ENCODE data around the gene SIGMAR1. TPM values are rescaled to one million over a fixed set of nuclear protein-coding genes. Genes with fewer than 3 reads are reported as not detected.
A peak's percentile ranks its signal among the peaks of the same experiment; 100 is the strongest.
"Not testable (repeated sequence)": the region's sequence is repeated elsewhere in the genome, so short reads cannot be mapped to it uniquely, and the experiment has no call there.

The SIGMAR1 gene
- total RNA-seq, 3 donors from 2014 or later (not counting 1 experiment from before 2014, with no cell fraction given) = 22.1 to 29.8 (median 23.0) TPM

- peak; percentile 46 for TF ChIP-seq CTCF (IDR thresholded peaks at IDR 0.05)
- WGBS (ENCODE audit: insufficient coverage) = 6% methylated on average over 43 of the region's 43 CpGs
- Histone ChIP-seq H3K4me1 (ENCODE audit: control insufficient read depth, insufficient read depth, low read length) (peaks cover 24% of the 10 kb centered on the region), H3K9me3 (ENCODE audit: control insufficient read depth, insufficient read depth, low read length) (no peaks in the 10 kb centered on the region), H3K27me3 (ENCODE audit: control insufficient read depth, insufficient read depth, low read length) (no peaks in the 10 kb centered on the region), H3K36me3 (ENCODE audit: control insufficient read depth, insufficient read depth, low read length) (peaks cover 25% of the 10 kb centered on the region), H3K27ac (ENCODE audit: low read length) (peak within 1 kb of the TSS; percentile 53), H3K4me3 (ENCODE audit: low read length) (peak within 1 kb of the TSS; percentile 69)
- peak within 1 kb of the TSS; percentile 89 for H3K4me3 Mint-ChIP-seq
- DNase-seq = peak; percentile 95 to 96
- intact Hi-C loops (cut with micrococcal nuclease) = loop anchor here (1.0 to 5.0 kb wide), 3 partner anchors 9 to 34 kb away; partner anchors contain the start of genes RPP25L and SIGMAR1
- no peaks in the 10 kb centered on the region for H3K9me3 Mint-ChIP-seq
- H3K27ac Mint-ChIP-seq = peak within 1 kb of the TSS; percentile 77 to 89
- peaks cover 22 to 26% of the 10 kb centered on the region in 2 donors for H3K4me1 Mint-ChIP-seq
- H3K36me3 Mint-ChIP-seq = no peaks in the 10 kb centered on the region
- no peaks in the 10 kb centered on the region for H3K27me3 Mint-ChIP-seq (ENCODE audit: low read depth in 2 of 2)
- peak; percentile 93 to 96 (median 94) for ATAC-seq
Observed at GRCh38 chr9:34646211-34647083, 8.9 kb upstream of the SIGMAR1 start, which contains the start of gene GALT. TSS of gene GALT (plus strand) at chr9:34646675. CDS start at chr9:34646705, 30 bp downstream.

GRCh38 chr9:34644766-34645314 is 7.3 kb upstream of the SIGMAR1 start:
- H3K36me3 ChIP-seq (ENCODE audit: control insufficient read depth, insufficient read depth, low read length) = peaks cover 18% of the 10 kb centered on the region
- no peak for TF ChIP-seq CTCF (IDR thresholded peaks at IDR 0.05)
- H3K4me1 ChIP-seq (ENCODE audit: control insufficient read depth, insufficient read depth, low read length) = peaks cover 24% of the 10 kb centered on the region
- Mint-ChIP-seq H3K4me1 (peaks cover 22 to 26% of the 10 kb centered on the region in 2 donors), H3K27ac (no peak overlapping the region), H3K4me3 (peak overlapping the region; percentile 28), H3K27me3 (ENCODE audit: low read depth in 2 of 2) (no peaks in the 10 kb centered on the region), H3K9me3 (no peaks in the 10 kb centered on the region), H3K36me3 (no peaks in the 10 kb centered on the region)
- DNase-seq = no peak
- no peaks in the 10 kb centered on the region for H3K27me3 ChIP-seq (ENCODE audit: control insufficient read depth, insufficient read depth, low read length)
- H3K9me3 ChIP-seq (ENCODE audit: control insufficient read depth, insufficient read depth, low read length) = no peaks in the 10 kb centered on the region
- ATAC-seq = no peak
- no peak overlapping the region for H3K27ac ChIP-seq (ENCODE audit: low read length)
- intact Hi-C loops (cut with micrococcal nuclease) = loop anchor here (5.0 kb wide), 1 partner anchor 33 kb away; the partner anchor contains the start of gene RPP25L
- H3K4me3 ChIP-seq (ENCODE audit: low read length) = no peak overlapping the region

- no peak for ATAC-seq
- Histone ChIP-seq H3K4me3 (ENCODE audit: low read length) (no peak overlapping the region), H3K36me3 (ENCODE audit: control insufficient read depth, insufficient read depth, low read length) (no peaks in the 10 kb centered on the region), H3K27ac (ENCODE audit: low read length) (no peak overlapping the region), H3K27me3 (ENCODE audit: control insufficient read depth, insufficient read depth, low read length) (no peaks in the 10 kb centered on the region), H3K9me3 (ENCODE audit: control insufficient read depth, insufficient read depth, low read length) (no peaks in the 10 kb centered on the region), H3K4me1 (ENCODE audit: control insufficient read depth, insufficient read depth, low read length) (peaks cover 23% of the 10 kb centered on the region)
- intact Hi-C loops (cut with micrococcal nuclease) = no loop called here
- Mint-ChIP-seq H3K27ac (no peak overlapping the region), H3K27me3 (ENCODE audit: low read depth in 2 of 2) (no peaks in the 10 kb centered on the region), H3K36me3 (no peaks in the 10 kb centered on the region), H3K4me1 (peaks cover 22 to 27% of the 10 kb centered on the region in 2 donors), H3K9me3 (no peaks in the 10 kb centered on the region), H3K4me3 (no peak overlapping the region)
- 90% methylated on average over 1 of the region's 1 CpG for WGBS (ENCODE audit: insufficient coverage)
- no peak for TF ChIP-seq CTCF (IDR thresholded peaks at IDR 0.05)
- no peak for DNase-seq
Observed at GRCh38 chr9:34642679-34643078, 5.1 kb upstream of the SIGMAR1 start.

- H3K4me3 ChIP-seq (ENCODE audit: low read length); H3K36me3 ChIP-seq (ENCODE audit: control insufficient read depth, insufficient read depth, low read length); H3K9me3 ChIP-seq (ENCODE audit: control insufficient read depth, insufficient read depth, low read length); H3K27me3 ChIP-seq (ENCODE audit: control insufficient read depth, insufficient read depth, low read length); ATAC-seq; H3K4me3 Mint-ChIP-seq; H3K27ac Mint-ChIP-seq; H3K9me3 Mint-ChIP-seq; H3K27me3 Mint-ChIP-seq (ENCODE audit: low read depth in 2 of 2); H3K36me3 Mint-ChIP-seq; DNase-seq; H3K27ac ChIP-seq (ENCODE audit: low read length): not testable (repeated sequence)
- H3K4me1 ChIP-seq (ENCODE audit: control insufficient read depth, insufficient read depth, low read length) = peaks cover 30% of the 10 kb centered on the region
- H3K4me1 Mint-ChIP-seq = peaks cover 17 to 32% of the 10 kb centered on the region in 2 donors
- intact Hi-C loops (cut with micrococcal nuclease) = loop anchor here (5.0 kb wide), 1 partner anchor 37 kb away; no protein-coding TSS in a partner anchor
- 85% methylated on average over 8 of the region's 8 CpGs for WGBS (ENCODE audit: insufficient coverage)
Observed at GRCh38 chr9:34639322-34639721, 1.7 kb upstream of the SIGMAR1 start.

Data from natural killer cell (primary cell).